HG03521 (cell line): ENCODE measurements around the gene ASAP2.
A peak's percentile ranks its signal among the peaks of the same experiment; 100 is the strongest.

ENCODE experiments used
- ATAC-seq: cut with Tn5 transposase; IDR thresholded peaks from one replicate; pipeline ENCODE4 v1.9.1; 2021; ENCODE audit warnings: mild to moderate bottlenecking, moderate library complexity; ENCODE audit not compliant: unreplicated experiment

The ASAP2 gene

DNA sequence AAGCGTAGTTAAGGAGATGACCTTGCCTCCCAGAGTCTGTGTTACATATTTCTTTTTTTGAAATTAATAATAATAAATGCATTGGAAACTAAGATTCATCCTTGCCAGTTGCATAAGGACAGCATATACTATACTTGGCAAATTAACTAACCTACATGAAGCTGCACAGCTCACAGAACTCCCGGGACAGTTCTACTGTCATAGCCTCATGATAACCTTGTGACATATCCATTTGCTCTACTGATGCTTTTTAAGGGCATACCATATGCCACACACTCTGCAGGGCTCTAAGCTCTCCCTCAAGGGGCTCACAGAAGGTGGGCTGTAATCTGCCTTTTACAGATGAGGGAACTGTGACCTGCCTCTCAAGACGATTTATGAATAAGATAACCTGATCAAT, 212.9 kb downstream of the ASAP2 start:
- ATAC-seq: no peak

DNA sequence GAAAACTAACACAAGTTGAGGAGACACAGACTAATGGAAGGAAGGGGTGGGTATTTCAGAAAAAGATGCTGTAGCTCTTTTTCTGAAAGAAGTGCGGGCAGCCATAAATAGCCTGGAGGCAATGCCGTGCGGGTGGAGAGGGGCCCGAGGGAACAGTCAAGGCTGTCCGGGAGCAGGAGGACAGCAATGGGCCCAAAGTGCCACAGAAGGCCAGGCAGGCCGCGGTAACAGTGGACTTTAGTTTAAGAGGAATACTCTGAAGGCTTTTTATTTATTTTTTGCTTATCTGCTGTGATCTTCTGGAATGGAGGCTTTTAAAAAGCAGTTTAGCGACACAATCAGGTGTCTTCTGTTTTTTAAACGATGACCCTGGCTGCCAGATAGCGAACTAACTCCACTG, 213.9 kb downstream of the ASAP2 start:
- no peak for ATAC-seq

DNA sequence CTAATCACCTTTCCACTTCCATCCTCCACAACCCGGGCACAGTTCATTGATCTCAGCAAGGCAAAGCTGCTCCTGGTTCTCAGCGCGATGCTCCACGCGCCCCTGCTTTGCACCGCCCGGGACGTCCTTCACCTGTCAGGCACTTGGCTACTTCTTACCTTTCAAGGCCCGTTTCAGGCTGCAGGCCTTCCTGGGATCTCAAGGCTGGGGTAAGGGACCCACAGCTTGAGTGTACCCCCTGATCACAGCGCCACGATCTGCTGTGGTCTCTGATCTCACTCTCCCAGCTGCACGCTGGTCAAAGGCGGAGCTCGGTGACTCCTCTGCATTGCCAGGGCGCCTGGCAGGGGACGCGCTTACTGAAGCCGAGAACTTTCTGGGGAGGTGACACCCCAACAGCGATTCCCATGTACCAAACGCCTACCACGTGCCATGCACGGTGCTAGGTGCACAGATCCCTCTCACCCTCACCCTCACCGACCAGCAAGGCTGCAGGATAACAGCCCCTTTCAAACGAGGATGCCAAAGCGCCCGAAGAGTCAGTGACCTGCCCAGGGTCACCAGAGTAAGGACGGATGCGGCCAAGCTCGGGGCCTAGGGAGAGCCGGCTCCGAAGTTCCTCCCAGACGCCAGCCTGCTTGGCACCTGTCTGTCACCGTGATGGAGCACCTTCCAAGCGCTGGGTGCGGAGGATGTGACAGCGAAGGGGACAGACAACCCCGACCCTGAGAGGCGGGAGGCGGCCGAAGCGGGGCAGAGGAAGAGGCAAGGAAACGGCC, 215.9 kb downstream of the ASAP2 start:
- ATAC-seq: peak; percentile 22

DNA sequence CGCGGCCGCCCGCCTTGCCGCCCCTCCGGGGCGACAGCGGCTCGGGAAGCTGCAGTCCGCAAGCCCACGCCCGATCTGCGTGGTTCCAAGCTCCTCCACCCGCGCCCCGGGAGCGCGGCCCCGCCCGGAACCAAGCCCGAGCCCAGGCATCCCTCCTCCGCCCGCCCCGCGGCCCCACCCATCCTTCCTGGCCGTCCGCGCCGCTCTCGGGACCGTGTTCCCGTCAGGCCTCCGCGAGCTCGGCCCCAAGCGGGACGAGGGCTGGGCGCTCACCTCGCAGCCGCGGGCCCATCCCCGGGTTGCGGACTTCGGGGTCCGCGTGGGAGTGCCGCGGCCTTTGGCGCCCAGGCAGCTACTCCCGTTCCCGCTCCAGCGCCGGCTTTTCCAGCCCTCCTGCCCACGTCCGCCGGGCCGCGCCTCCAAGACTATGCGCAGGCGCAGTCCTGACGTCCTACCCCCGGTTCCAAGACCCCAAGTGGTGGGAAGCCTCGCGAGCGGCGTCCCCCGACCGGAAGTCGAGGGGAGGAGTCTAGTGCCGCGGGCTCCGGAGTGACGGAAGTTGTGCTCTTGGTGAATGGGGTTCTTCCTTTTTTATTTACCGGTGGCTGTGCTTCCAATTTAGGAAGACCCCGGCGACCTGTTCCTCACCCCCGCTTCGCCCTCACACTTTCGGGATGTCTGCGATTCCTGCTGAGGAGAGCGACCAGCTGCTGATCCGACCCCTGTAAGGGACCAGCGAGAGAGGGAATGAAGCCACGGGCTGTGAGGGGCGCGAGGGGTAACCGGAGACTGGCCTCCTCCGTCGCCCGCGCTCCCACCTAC, 216.7 kb downstream of the ASAP2 start, which contains the start of the genes CPSF3 and ITGB1BP1:
Gene CPSF3 (plus strand): TSS at position 555 of the 822 bp plus-strand sequence. CDS start 120 bp downstream, at position 675.
Gene ITGB1BP1 (minus strand): TSS at position 429 of the 822 bp plus-strand sequence. CDS start 4,831 bp downstream, outside the sequence.
- peak; percentile 78 for ATAC-seq

DNA sequence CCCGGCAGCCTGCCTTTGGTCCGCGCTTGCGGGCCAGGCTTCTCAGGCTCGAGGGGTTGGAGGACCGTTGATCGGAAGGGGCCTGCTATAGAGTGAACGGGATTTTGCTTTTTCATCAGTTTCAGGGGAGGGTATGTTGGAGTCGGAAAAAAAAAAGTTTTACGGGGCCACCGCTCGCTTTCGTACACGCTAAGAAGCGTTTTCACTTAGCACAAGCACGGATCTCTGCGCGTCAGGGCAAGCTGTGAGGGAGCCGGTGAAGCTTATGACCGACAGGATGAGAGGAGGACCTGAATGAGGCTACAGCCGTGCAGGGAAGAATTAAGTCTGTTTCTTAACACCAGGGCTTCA, 217.3 kb downstream of the ASAP2 start:
- no peak for ATAC-seq

DNA sequence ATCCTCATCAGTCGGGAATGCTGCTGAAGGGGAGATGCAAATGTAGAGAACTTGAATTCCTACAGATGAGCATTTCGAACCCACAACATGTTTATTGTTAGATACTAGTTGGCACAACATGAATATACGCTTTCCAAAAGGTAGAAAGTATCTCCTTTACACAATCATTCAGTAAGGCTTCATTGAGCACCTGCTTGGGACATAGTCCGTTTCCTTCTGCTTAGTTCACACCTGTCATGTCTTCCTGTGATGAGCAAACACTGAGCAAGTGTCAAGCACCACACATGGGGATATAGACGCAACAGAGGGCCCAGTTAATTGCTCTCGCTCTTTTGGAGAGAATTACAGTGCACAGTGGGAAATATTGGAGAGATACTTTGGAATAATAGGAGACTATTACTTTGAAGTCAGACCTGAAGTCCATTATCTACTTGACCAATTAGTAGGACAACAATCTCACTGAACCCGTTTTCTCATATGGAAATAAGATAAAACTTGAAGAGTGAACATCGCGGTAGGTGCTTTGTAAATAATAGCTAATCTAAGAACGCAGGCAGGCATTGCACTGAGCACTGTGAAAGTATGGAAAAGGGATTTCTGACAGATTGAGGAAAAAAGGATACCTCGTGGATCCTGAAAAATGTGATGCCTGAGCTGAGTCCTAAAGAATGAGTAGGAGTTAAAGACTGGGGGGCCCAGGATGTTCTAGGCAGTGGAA, 218.0 kb downstream of the ASAP2 start:
- ATAC-seq: no peak

DNA sequence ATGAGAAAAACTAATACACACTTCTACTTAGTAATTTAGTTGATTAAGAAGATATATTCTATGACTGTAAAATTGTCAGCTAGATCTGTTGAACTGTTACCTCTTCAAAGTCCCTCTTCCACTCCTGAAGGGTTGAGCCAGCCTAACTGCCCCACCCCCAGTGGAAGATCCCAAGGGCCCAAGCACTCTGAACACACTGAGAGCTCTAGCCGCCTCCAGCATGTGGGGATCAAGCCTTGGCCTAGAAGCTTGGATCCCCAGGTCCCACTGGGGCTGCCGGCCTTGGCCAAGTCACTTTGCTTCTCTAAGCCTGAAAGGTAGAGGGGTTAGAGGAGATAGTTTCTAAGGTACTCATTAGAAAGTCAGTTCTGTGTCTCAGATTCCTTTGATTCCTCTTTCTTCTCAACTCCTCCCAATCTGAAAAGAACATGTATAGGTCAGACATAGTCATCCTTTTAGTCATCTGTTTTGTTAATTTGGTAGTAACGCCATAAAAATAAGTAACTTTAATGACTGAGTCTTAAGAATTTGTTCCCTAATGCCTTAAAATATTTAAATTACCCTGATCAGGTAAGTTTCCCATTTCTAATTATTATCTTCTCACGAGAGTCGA, 222.5 kb downstream of the ASAP2 start:
- no peak for ATAC-seq

DNA sequence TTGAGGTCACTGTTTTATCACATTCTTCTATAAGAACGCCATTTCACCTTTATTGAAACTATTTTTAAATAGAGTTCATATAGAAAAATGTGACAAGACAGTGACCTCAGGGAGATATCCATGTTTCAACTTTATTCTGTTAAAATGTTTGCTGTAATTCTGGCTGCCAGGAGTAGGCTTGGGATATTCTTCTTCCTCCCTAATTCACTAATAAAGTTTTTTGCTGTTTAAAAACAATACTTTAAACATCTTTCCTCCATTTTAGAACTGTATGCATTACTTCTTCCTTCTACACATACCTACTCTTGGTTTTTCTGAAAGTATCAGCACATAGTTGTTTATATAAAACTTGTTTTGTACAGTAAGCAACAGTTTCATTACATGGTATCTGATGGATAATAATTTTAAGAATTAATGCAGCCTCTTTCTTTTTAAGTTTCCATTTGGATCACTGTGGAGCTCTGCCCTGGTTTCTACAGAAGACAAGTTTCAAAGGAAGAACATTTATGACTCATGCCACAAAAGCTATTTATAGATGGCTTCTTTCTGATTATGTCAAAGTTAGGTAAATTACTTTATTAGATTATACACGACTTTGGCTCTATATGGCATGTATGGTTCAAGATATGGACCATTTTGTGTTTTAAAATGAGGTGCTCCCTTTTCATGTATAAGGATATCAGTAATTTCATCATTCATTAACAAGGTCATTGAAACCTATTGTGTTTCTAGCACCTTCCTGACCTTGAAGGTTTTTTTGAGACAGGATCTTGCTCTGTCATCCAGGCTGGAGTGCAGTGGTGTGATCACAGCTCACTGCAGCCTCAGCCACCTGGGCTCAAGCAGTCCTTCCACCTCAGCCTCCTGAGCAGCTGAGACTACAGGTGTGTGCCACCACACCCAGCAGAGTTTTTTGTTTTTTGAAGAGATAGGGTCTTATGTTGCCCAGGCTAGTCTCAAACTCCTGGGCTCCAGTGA, 224.0 kb downstream of the ASAP2 start:
- no peak for ATAC-seq

DNA sequence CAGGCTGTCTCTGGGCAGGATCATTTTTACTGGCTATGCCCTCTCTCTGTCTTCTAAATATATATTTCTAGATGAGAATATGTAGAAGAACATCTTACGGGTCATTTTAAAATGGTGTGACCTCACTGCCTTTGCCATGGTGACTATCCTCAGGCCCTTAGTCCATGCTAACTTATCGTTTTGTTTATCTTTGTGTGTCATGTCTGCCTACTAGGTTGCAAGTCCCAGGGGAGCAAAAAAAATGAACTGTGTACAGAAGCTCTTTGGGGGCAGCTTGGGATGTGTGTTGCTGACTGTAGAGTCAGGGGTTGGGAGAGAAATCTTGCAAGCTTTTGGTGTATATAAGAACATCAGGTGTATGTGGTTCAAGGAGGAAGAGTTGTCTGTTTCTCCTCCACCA, 227.9 kb downstream of the ASAP2 start:
- no peak for ATAC-seq

DNA sequence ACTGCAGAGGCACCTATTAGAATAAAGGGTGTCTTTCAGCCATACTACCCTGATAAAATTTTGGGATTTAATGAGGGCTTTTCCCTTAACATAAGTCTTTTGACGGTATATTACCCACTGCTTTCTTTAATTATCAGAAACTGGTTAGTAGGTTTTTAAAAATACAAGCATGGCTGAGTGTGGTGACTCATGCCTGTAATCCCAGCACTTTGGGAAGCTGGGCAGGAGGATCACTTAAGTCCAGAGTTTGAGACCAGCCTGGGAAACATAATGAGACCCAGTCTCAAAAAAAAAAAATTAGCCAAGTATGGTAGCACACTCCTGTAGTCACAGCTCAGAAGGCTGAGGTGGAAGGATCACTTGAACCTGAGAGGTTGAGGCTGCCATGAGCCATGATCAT, 232.9 kb downstream of the ASAP2 start:
- no peak for ATAC-seq

DNA sequence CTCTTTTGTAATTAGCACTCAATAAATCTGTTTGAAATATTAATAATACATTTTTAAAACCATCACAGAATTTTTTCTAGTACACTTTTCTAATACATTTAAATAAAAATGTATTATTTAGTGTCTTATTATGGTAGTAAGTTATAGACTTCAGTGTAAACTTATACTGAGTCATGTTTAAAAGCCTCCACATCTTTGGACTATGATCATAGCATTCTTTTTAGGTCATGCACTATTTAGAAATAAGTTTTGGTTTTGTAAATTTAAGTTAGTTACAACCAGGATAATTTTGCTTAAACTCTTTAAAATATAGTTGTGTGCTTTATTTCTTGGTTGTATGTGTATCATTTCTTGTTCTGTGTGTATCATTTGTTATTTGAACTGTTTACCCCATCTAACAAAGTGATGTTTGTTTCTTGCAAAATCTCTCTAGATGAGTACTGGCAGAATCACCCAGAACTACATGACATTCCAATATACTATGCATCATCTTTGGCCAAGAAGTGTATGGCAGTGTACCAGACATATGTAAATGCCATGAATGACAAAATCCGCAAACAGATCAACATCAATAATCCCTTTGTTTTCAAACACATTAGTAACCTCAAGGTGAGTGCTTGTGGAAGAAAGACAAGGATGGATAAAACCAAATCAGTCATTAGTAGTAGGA, 233.6 kb downstream of the ASAP2 start:
- ATAC-seq: no peak

DNA sequence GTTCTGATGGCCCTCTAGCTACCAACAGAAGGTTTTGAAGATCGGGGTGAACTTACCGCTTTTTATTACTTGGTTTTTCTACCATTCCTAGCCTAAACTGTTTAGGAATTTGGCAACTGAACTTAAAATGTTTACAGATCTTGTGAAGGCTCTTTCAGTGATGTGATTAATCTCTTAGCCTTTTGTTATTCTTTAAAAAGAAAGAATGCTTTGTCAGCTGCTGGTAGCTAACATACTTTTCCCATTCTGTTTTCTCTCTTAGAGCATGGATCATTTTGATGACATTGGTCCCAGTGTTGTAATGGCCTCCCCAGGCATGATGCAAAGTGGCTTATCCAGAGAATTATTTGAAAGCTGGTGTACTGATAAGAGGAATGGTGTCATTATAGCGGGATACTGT, 234.9 kb downstream of the ASAP2 start:
- ATAC-seq: no peak

DNA sequence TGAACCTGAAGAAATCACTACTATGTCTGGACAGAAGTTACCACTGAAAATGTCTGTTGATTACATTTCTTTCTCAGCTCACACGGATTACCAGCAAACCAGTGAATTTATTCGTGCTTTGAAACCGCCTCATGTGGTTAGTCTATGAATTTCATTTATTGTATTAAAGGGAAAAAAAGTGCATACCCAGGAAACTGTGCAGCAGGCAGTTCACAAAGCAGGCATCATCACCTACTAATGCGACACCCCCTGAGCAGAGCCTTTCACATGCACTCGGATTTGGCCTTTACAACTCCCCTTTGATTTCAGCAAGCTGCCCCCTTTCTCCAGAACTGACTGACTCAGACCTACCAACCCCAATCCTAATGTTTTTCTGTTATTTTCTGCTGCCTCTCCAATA, 236.9 kb downstream of the ASAP2 start:
- no peak for ATAC-seq

DNA sequence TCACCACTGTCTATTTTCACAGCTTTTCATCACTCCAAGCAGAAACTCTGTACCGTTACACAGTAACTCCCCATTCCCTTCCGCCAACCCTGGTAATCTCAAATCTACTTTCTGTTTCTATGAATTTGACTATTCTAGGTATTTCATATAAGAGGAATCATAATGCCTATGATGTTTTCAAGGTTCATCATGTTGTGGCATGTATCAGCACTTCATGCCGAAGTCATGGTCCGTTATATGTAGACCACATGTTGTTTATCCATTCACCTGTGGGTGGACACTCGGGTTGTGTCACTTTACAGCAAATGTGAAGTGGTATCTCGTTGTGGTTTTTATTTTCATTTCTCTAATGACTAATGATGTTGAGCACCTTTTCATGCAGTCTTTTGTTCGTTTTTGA, 238.5 kb downstream of the ASAP2 start:
- no peak for ATAC-seq

DNA sequence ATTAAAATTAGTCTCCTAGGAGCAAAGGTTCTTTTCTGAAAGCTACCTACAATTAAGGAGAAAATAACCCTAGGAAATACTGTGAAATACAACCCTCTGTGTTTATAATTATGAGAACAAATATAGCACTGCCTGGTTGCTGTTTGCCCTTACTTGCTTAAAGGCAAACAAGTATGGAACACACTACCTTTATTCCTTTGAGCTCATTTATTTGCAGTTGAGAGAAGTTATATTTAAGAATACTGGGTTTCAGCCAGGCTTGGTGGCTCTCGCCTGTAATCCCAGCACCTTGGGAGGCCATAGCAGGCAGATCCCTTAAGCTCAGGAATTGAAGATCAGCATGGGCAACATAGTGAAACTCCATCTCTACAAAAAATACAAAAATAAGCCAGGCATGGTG, 244.6 kb downstream of the ASAP2 start:
- ATAC-seq: no peak
